ENCODE measurements around the gene GUSB.
"Not testable (repeated sequence)": the region's sequence is repeated elsewhere in the genome, so short reads cannot be mapped to it uniquely, and the experiment has no call there.

- not testable (repeated sequence) for TF ChIP-seq CTCF, POLR2A (IDR thresholded peaks at IDR 0.05)
Measured at GRCh38 chr7:66028342-66028741, 46.3 kb upstream of the GUSB start.

Measured in ovary (tissue), 3 donors.